ENCODE measurements around the gene NADK. TPM values are rescaled to one million over a fixed set of nuclear protein-coding genes. Genes with fewer than 3 reads are reported as not detected.

Gene NADK
- total and polyA plus RNA-seq, 11 donors, result 17.7 to 45.2 (median 23.3) TPM

DNA sequence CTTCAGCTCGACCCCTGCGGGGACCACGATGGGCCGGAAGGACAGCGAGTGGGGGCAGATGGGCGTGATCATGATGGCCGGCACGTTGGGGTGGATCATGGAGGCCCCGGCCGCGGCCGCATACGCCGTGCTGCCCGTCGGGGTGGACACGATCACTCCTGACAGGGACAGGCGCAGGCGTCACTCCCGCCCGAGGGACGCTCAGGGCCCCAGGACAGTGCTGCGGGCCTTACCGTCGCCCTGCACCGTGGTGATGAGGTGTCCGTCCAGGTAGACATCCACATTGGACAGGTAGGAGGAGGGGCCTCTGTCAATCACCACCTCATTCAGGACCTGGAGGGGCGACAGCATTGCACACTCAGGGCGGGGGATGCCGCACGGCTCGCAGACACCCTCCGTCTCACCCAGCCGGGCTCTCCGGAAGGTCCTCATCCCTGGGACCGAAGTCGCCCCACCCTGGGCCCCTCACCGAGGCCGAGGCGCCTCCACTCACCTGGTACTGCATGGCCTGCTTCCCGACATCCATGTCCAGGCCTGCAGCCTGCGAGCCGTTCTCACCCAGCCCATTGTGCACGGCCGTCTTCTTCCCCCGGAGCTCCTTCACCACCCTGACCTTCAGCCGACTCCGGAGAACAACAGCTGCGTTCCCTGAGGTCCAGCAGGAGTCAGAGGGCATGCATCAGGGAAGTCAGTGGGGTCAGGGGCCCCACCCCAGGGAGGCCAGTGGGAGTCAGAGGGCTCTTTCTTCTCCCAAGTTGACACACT, 24.0 kb downstream of the NADK start:
- DNase-seq (peak in 1 of 5 donors; percentile 16), ATAC-seq (no peak)
- TF ChIP-seq, protein P1, sequence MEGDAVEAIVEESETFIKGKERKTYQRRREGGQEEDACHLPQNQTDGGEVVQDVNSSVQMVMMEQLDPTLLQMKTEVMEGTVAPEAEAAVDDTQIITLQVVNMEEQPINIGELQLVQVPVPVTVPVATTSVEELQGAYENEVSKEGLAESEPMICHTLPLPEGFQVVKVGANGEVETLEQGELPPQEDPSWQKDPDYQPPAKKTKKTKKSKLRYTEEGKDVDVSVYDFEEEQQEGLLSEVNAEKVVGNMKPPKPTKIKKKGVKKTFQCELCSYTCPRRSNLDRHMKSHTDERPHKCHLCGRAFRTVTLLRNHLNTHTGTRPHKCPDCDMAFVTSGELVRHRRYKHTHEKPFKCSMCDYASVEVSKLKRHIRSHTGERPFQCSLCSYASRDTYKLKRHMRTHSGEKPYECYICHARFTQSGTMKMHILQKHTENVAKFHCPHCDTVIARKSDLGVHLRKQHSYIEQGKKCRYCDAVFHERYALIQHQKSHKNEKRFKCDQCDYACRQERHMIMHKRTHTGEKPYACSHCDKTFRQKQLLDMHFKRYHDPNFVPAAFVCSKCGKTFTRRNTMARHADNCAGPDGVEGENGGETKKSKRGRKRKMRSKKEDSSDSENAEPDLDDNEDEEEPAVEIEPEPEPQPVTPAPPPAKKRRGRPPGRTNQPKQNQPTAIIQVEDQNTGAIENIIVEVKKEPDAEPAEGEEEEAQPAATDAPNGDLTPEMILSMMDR (IDR thresholded peaks at IDR 0.05), result no peak
- TF ChIP-seq POLR2A (IDR thresholded peaks at IDR 0.05), result no peak
- Histone ChIP-seq H3K27ac (no peak overlapping the region), H3K4me3 (no peak overlapping the region), H3K4me1 (peaks cover 0 to 13% (median 9%) of the 10 kb centered on the region in 12 donors), H3K9me3 (no peaks in the 10 kb centered on the region), H3K27me3 (no peaks in the 10 kb centered on the region), H3K36me3 (peaks cover 0 to 70% (median 58%) of the 10 kb centered on the region in 9 donors)
- 91 to 95% (median 92%) methylated on average over 42 to 49 of the region's 49 CpGs for WGBS, 4 donors
- intact Hi-C loops (cut with DNase I), result loop anchor here in 1 of 10 donors (10.0 kb wide), 1 partner anchor 151 kb away; no protein-coding TSS in a partner anchor

DNA sequence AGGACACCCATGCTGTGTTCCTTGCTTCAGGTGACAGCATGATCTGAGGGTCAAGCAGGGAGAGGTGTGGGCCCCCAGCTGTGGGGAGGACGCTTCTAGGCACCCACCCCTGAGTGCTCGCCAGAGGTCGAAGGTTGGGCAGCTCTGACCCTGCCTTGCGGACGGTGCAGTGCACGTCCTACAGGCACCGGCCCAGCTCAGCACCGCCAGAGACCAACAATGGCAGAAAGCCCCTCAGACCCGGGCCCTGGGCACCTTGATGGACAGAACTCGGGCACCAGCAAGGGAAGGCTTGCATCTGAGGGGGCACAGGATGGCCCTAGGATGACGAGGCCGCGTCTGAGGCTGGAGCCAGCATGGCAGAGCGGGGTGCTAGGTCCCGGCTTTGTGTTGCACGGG, 24.7 kb downstream of the NADK start:
- 91 to 96% (median 92%) methylated on average over 12 to 16 of the region's 16 CpGs for WGBS, 4 donors
- no peak overlapping the region for H3K4me3 ChIP-seq
- TF ChIP-seq, protein P1 (IDR thresholded peaks at IDR 0.05), result no peak
- TF ChIP-seq POLR2A (IDR thresholded peaks at IDR 0.05), result no peak
- no peak overlapping the region for H3K27ac ChIP-seq
- no peak for DNase-seq
- H3K9me3 ChIP-seq, result no peaks in the 10 kb centered on the region
- intact Hi-C loops (cut with DNase I), result loop anchor here in 1 of 10 donors (10.0 kb wide), 1 partner anchor 151 kb away; no protein-coding TSS in a partner anchor
- no peak for ATAC-seq
- no peaks in the 10 kb centered on the region for H3K27me3 ChIP-seq
- H3K4me1 ChIP-seq, result peaks cover 0 to 7% (median 4%) of the 10 kb centered on the region in 12 donors
- H3K36me3 ChIP-seq, result peaks cover 0 to 65% (median 54%) of the 10 kb centered on the region in 9 donors

DNA sequence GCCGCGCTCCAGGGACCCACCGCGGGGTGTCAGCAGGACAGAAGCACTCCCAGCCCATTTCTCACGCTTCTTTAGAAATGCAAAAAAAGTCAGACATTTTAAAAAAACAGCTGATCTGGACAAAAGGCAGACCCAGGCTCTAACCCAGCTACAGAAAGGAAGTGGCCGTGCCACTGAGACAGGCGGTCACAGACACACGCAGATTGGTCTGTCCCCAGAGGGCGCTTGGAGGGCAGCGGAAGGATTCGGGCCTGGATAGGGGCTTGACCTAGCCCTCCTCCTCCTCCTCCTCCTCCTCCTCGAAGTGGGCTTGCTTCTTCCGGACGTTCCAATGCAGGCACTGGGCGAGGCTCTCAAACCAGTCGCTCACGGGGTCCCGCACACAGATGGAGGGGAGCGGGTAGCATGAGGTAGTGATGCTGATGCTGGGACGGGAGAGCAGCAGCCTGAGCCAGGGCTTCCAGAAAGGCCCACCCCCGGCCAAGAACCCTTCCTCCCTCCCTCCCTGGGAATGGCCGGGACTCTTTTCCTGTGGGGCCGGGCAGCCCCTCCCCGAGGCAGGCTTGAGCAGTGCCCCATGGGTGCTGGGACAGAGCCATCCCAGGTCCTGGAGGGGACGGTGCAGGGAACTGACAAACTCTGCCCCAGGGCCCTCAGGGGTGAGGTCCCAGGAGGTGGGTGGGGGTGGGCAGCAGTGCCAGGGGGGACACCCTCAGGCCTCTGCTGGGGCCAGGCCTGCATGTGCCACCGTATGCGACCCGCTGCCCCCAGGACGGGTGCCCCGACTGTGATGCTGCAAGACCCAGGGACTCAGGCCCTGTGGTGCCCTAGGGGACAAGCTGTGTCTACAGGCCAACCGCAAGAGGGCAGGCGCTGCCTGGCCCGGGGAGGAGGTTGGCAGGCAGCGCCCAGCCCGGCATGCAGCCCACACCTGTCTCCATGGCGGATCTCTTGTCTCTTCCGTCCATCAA, 25.3 kb downstream of the NADK start:
- DNase-seq (no peak), ATAC-seq (peak in 1 of 4 donors; percentile 8)
- Histone ChIP-seq H3K4me3 (no peak overlapping the region), H3K27me3 (no peaks in the 10 kb centered on the region), H3K36me3 (peaks cover 0 to 58% (median 54%) of the 10 kb centered on the region in 9 donors), H3K9me3 (no peaks in the 10 kb centered on the region), H3K4me1 (no peaks in the 10 kb centered on the region), H3K27ac (no peak overlapping the region)
- 81 to 87% (median 82%) methylated on average over 33 to 37 of the region's 37 CpGs for WGBS, 4 donors
- intact Hi-C loops (cut with DNase I), result loop anchor here in 1 of 10 donors (10.0 kb wide), 1 partner anchor 152 kb away; no protein-coding TSS in a partner anchor
- TF ChIP-seq, protein P1 (IDR thresholded peaks at IDR 0.05), result no peak
- no peak for TF ChIP-seq POLR2A (IDR thresholded peaks at IDR 0.05)
